NCI-H2029 treated with DMSO at 0.1 percent for 48 hours (cell line): ENCODE results near the gene SCART1.
"Not testable (repeated sequence)": the region's sequence is repeated elsewhere in the genome, so short reads cannot be mapped to it uniquely, and the experiment has no call there.

ENCODE experiments used
- DNase-seq: peaks from one replicate; lab custom pipeline; 2025; lab: John Stamatoyannopoulos, UW

The SCART1 gene

GRCh38 chr10:133432789-133433188, 21.0 kb upstream of the SCART1 start:
- DNase-seq: not testable (repeated sequence)

- no peak for DNase-seq
Observed at GRCh38 chr10:133438711-133439273, 15.0 kb upstream of the SCART1 start.

- no peak for DNase-seq
Observed at GRCh38 chr10:133439517-133440461, 14.0 kb upstream of the SCART1 start.

GRCh38 chr10:133440633-133441285, 13.0 kb upstream of the SCART1 start:
- DNase-seq: no peak

GRCh38 chr10:133441356-133441755, 12.4 kb upstream of the SCART1 start:
- DNase-seq: not testable (repeated sequence)

- no peak for DNase-seq
Observed at GRCh38 chr10:133441780-133442179, 12.0 kb upstream of the SCART1 start.

GRCh38 chr10:133442191-133442966, 11.4 kb upstream of the SCART1 start:
- no peak for DNase-seq

- no peak for DNase-seq
Observed at GRCh38 chr10:133442967-133443924, 10.5 kb upstream of the SCART1 start.

- no peak for DNase-seq
Observed at GRCh38 chr10:133444342-133445267, 9.1 kb upstream of the SCART1 start.

- DNase-seq: no peak
Observed at GRCh38 chr10:133445268-133445732, 8.4 kb upstream of the SCART1 start.

GRCh38 chr10:133445751-133446708, 7.7 kb upstream of the SCART1 start:
- no peak for DNase-seq

- no peak for DNase-seq
Observed at GRCh38 chr10:133446979-133447378, 6.8 kb upstream of the SCART1 start.

GRCh38 chr10:133448120-133448519, 5.6 kb upstream of the SCART1 start:
- DNase-seq: no peak

- DNase-seq: no peak
Observed at GRCh38 chr10:133451346-133451745, 2.4 kb upstream of the SCART1 start.

- DNase-seq: no peak
Observed at GRCh38 chr10:133452453-133452852, 1.3 kb upstream of the SCART1 start.

GRCh38 chr10:133454204-133454893, 604 bp downstream of the SCART1 start:
- no peak for DNase-seq

GRCh38 chr10:133455196-133455595, 1.5 kb downstream of the SCART1 start:
- DNase-seq: no peak

GRCh38 chr10:133455611-133456031, 1.9 kb downstream of the SCART1 start:
- no peak for DNase-seq
